ENCODE results near the gene MEIOB.
"Not testable (repeated sequence)": the region's sequence is repeated elsewhere in the genome, so short reads cannot be mapped to it uniquely, and the experiment has no call there.

The MEIOB gene

DNA sequence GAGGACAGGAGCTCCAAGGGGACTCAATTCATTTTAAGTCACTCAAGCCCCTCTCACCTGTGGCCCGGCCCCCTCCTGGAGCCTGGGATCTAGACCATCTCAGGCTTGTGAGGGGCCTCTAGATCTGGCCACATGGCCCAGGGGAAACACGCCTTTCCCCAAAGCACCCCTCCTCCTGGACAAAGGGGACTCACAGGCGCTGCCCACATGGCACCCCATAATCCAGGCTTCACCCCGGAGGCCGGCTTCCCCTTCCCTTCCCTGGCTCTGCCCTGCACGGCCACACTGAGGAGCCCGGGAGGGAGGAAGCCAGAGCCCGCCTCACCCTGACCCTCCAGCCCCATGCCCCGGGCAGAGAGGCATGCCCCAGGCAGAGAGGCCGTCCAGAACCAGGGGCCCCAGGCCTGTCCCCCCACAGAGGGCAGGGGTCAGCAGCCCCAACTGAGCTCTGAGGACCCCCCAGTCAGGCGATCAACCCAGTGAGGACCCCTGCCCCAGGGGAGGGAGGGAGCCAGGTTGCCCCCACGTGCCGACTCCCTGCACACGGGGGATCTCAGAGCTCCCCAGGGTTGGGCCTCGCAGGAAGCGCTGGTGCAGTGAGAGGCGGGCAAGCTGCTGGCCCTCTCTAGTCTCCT, 35.4 kb upstream of the MEIOB start:
- no peak for DNase-seq

DNA sequence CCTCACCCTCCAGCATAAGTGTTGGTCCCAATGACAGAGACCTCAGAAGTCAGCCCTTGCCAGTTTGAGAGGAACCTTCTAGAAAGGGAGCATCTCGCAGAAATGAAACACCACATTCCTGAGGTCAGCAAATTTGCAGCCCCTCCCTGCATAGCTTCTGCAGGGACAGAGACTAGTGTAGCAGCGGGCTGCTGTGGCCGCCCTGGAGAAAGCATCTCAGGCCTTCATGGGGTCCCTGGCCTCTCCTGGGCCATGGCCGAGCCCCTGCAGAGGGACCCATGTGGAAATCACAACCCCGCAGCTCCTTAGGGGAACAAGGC, 34.8 kb upstream of the MEIOB start:
- DNase-seq = no peak

- DNase-seq = no peak
These were observed 34.3 kb upstream of the MEIOB start for GRCh38 chr16:1906055-1906845.

- DNase-seq = no peak
These were observed 32.2 kb upstream of the MEIOB start for GRCh38 chr16:1903845-1904840.

- no peak for DNase-seq
These were observed 31.2 kb upstream of the MEIOB start for GRCh38 chr16:1903220-1903574.

DNA sequence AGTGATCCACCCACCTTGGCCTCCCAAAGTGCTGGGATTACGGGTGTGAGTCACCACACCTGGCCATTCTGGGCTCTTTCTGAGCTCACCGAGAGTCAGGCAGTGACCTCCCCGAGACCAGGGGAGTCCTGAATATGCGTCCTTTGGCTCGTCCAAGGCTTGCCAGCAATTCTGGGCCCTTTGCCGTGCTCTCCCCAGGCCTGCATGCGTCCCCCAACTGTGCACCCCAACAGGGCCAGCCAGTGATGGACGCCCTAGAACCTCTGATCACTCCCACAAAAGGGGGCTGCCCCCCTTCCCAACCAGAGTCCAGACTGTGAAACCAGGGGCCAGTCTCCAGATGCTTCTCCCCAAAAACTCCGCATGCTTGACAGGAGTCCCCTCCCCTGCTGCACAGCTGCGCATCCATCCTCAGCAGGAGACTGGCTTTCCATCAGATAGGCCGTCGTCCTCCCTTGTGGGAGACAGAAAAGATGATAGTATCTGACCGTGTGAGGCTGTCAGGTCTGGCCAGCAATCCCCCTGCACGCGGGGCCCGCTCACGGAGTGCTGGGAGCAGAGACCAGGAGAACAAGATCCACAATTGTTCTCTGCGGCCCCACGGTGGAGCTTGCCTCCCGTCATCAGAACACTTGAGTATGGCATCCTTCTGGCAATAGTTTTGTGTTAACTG, 30.7 kb upstream of the MEIOB start:
- no peak for DNase-seq

GRCh38 chr16:1900452-1900774, 28.4 kb upstream of the MEIOB start:
- DNase-seq = no peak

DNA sequence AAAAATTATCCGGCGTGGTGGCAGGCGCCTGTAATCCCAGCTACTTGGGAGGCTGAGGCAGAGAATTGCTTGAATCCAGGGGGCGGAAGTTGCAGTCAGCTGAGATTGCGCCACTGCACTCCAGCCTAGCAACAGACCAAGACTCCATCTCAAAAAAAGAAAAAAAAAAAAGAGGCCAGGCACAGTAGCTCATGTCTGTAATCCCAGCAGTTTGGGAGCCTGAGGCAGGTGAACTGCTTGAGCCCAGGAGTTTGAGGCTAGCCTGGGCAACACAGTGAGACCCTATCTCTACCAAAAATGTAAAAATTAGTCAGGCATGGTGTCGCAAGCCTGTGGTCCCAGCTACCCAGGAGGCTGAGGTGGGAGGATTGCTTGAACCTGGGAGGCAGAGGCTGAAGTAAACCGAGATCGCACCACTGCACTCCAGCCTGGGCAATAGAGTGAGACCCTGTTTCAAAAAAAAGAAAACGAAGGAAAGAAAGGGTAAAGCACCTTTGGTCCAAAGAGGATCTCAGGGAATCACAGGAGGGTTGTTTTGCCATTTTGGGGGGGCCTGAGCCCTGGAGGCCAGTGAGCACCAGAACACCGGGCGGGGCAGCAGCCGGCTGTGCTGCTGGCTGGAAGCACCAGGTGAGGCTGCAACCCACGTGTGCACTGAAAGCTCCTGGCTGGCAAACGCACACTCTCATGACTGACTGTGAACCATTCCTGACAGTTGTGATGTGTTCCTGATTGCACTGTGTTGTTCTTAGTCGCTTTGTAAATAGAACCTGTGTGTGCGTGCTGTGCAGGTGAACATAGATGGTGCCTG, 27.9 kb upstream of the MEIOB start:
- DNase-seq = no peak

DNA sequence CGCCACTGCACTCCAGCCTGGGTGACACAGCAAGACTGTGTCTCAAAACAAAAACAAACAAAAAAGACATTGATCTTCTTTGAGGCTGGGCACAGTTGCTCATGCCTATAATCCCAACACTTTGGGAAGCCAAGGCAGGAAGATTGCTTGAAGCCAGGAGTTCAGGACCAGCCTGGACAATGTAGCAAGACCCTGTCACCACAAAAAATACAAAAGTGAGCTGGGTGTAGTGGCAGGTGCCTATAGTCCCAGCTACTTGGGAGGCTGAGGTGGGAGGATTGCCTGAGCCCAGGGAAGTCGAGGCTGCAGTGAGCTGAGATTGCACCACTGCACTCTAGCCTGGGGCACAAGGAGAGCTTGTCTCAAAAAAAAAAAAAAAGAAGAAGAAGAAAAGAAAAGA, 25.7 kb upstream of the MEIOB start:
- not testable (repeated sequence) for DNase-seq

GRCh38 chr16:1895949-1896675, 24.1 kb upstream of the MEIOB start:
- DNase-seq = no peak

GRCh38 chr16:1895068-1895467, 23.1 kb upstream of the MEIOB start:
- DNase-seq = no peak

GRCh38 chr16:1890708-1891050, 18.7 kb upstream of the MEIOB start:
- no peak for DNase-seq

DNA sequence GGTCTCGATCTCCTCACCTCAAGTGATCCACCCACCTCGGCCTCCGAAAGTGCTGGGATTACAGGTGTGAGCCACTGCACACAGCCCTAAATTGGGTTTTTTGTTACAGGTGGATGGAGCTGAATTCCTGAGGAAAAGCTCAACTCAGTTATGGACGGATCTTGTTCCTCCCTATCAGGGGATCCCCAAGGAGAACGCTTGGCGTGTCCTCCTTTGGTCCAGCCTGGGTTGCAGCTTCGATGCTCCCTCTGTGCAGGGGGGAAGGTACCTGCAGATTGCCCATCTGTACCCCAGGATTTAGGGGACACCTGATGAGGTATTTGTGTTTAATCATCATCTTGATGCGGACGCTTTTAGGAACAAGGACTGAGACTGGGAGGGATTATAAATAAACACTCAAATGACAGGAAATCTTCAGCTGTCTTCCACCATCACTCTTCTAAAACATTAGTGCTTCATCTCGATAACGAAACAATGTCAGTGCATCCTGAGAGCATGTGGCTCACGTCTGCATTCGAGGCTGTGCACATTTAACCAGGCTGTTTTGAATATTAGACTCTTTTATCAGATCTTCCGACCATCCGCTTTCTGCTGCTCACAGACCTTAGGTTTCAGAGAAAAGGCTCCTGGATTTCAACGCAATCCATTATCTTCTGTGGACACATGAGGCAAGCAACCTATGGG, 18.2 kb upstream of the MEIOB start:
- no peak for DNase-seq

DNA sequence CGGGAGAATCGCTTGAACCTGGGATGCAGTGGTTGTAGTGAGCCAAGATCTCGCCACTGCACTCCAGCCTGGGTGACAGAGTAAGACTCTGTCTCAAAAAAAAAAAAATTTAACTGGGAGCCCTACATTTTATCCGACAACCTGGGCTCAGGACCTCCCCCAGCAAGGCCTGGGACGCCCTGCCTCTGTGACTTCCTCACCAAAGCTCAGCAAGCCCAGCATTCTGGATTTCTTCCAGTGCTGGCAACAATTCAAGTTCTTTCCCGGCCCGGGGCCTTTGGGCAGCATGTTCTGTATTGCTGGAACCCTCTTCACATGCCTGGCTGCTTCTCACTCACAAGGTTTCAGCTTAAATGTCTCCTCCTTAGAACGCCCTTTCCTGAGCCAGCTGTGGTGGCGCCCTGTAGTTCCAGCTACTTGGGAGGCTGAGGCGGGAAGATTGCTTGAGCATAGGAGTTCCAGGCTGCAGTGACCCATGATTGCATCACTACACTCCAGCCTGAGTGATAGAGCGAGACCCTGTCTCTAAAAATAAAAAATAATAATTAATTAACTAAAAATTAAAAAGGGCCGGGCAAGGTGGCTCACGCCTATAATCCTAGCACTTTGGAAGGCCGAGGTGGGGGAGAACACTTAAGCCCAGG, 15.9 kb upstream of the MEIOB start:
- DNase-seq = no peak

DNA sequence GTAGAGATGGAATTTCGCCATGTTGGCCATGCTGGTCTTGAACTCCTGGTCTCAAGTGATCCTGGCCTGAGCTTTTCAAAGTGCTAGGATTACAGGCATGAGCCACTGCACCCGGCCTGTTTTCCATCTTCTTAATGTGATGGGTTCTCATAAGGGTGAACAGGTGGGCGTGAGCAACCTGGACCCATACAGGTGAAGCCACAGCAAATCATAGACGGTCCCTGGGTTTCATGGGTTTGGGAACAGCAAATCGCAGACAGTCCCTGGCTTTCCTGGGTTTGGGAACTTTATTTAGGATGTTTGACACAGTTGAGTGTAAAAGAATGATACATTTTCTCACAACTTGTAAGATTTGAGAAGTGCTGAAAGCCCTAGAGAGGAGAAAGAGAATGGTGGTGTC, 12.9 kb upstream of the MEIOB start:
- no peak for DNase-seq

GRCh38 chr16:1884155-1884760, 12.3 kb upstream of the MEIOB start:
- no peak for DNase-seq

DNA sequence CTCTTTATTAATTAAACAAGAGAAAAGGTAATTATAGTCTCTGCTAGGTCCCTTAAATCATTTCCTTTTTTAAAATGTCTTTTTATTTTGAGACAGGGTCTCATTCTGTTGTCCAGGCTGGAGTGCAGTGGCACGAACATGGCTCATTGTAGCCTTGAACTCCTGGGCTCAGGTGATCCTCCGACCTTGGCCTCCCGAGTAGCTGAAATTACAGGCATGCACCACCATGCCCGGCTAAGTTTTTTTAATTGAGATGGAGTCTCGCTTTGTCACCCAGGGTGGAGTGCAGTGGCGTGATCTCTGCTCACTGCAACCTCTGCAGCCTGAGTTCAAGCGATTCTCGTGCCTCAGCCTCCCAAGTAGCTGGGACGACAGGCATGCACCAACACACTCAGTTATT, 9.2 kb upstream of the MEIOB start:
- DNase-seq = not testable (repeated sequence)

- DNase-seq = no peak
These were observed 7.5 kb upstream of the MEIOB start for GRCh38 chr16:1879477-1879876.

- no peak for DNase-seq
These were observed 6.3 kb upstream of the MEIOB start for GRCh38 chr16:1878256-1878655.

GRCh38 chr16:1877804-1878203, 5.8 kb upstream of the MEIOB start:
- DNase-seq = no peak

Measured in DMS 273 treated with DMSO at 0.1 percent for 48 hours (cell line).